Epithelial cell of esophagus (primary cell): Measurements from ENCODE around the gene OR4E2.
"Not testable (repeated sequence)": the region's sequence is repeated elsewhere in the genome, so short reads cannot be mapped to it uniquely, and the experiment has no call there.

ENCODE experiments used
- DNase-seq: peaks from one replicate; pipeline ENCODE4 v3.0.0; 2010; ENCODE audit warnings: low read depth
- H3K4me3 ChIP-seq: 2 replicates; pipeline ENCODE4 v1.5.1; 2011; ENCODE audit warnings: mild to moderate bottlenecking, low read length, control low read depth
- TF ChIP-seq, protein P1 (sequence below): IDR thresholded peaks from 2 replicates; pipeline ENCODE4 v1.5.1; 2011; ENCODE audit warnings: low read depth, mild to moderate bottlenecking, low read length, control low read depth, inconsistent platforms; ENCODE audit not compliant: insufficient read depth; ENCODE audit errors: missing control alignments

Gene OR4E2

DNA sequence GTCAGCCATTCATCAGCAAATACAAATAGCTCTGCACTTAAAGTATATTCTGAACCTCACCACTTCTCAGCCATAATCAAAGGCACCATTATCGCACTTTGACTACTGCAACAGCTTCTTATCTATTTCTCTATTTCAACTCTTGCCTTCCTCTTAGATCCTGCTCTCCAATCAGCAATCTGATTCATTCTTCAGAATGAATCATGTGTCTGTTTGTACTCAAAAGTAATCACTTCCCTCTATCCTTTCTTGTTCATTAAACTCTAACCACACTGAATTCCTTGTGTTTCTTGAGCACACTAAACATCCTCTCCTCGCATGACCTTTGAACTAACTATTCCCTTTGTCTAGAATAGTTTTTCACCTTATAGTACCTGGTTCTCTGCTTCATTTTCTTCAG is 32.8 kb downstream of the OR4E2 start:
- DNase-seq = no peak
- TF ChIP-seq, protein P1, sequence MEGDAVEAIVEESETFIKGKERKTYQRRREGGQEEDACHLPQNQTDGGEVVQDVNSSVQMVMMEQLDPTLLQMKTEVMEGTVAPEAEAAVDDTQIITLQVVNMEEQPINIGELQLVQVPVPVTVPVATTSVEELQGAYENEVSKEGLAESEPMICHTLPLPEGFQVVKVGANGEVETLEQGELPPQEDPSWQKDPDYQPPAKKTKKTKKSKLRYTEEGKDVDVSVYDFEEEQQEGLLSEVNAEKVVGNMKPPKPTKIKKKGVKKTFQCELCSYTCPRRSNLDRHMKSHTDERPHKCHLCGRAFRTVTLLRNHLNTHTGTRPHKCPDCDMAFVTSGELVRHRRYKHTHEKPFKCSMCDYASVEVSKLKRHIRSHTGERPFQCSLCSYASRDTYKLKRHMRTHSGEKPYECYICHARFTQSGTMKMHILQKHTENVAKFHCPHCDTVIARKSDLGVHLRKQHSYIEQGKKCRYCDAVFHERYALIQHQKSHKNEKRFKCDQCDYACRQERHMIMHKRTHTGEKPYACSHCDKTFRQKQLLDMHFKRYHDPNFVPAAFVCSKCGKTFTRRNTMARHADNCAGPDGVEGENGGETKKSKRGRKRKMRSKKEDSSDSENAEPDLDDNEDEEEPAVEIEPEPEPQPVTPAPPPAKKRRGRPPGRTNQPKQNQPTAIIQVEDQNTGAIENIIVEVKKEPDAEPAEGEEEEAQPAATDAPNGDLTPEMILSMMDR = no peak
- H3K4me3 ChIP-seq = no peak overlapping the region

GRCh38 chr14:21694425-21694824 is 40.8 kb downstream of the OR4E2 start:
- TF ChIP-seq, protein P1 = no peak
- no peak for DNase-seq

DNA sequence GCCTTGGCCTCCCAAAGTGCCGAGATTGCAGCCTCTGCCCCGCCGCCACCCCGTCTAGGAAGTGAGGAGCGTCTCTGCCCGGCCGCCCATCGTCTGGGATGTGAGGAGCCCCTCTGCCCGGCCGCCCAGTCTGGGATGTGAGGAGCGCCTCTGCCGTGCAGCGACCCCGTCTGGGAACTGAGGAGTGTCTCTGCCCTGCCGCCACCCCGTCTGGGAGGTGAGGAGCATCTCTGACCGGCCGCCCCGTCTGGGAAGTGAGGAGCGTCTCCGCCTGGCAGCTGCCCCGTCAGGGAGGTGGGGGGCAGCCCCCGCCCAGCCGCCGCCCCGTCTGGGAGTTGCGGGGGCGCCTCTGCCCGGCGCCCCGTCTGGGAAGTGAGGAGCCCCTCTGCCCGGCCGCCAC is 44.0 kb downstream of the OR4E2 start:
- not testable (repeated sequence) for DNase-seq, H3K4me3 ChIP-seq

More at GRCh38 chr14:21694425-21694824, 40.8 kb downstream of the OR4E2 start:
- no peak overlapping the region for H3K4me3 ChIP-seq

GRCh38 chr14:21698538-21698937 is 44.9 kb downstream of the OR4E2 start:
- not testable (repeated sequence) for DNase-seq, H3K4me3 ChIP-seq

DNA sequence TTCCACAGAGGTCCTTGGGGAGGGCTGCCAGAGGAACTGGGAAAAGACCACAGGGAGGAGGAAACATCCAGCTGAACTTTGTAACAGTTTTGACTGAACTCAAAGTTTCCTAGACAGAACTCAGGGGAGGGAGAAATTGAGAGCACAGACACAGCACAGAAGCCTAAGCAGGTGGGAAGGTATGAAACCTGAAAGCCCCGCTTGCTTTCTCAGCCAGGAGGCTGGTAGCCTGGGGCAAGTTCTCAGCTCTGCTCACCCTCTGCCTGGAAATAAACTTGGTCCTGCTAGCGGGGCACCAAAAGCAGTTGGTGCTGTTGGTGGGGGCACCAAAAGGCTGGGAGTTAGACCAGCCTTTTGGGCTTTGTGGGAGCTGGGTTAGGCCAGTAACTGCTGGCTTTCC is 45.9 kb downstream of the OR4E2 start:
- H3K4me3 ChIP-seq = no peak overlapping the region
- no peak for DNase-seq
- TF ChIP-seq, protein P1 = no peak

DNA sequence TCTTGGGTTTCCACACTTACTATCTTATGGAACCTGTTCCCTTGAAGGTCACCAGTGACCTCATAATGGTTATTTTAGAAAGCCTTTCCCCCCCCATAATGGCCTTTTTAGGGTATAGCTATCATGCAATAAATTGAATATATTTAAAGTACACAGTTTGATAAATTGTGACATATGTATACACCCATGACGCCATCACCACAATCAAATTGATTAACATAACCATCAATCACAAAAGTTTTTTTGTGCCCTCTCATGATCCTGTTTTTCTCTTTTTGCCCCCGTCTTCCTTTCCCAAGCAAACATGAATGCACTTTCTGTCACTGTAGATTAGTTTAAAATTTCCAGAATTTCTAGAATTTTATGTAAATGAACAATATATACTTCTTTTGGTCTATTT is 48.7 kb downstream of the OR4E2 start:
- no peak for DNase-seq
- no peak overlapping the region for H3K4me3 ChIP-seq
- TF ChIP-seq, protein P1 = no peak

DNA sequence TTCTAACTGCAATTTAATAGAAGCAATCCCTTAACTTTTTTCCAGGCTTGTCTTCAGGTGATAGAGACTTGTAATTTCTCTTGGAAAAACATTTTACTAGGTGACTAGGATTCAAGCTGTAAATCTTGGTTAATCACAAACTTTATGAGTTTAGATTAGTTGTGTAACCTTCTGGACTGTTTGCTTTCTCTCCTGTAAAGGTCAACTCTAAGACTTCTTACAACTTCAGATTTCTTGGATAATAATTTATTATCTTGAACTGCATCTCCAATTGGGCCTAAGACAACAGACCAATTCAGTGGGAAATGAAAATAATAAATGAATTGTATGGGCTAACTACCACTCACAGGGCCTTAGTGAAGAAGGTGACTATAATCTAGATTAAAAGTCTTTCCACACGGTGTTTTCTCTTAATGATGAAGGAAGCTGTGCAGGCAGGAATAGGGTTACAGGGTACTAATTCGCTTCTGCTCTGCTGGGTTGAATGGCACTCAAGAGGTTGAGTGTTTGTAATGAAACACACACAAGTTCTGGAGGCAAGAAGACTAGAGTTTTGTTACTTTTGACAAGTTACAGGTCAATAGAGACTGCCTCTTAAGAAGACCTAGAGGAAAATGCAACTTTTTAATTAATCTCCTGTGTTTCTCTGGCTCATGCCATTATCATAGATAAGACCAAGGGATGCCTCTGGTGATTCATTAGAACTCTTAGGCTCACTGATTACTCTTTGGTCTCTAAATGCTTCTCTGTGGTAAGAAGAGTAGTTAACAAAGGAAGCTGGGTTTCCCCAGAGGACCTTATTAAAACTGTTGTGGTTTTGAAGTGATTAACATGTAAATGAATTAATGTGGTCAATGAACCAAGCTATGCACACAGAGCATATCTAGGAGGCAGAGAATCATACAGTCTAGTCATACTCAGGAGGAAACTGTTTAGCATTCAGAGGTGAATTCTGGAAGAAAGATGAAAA is 50.0 kb downstream of the OR4E2 start:
- TF ChIP-seq, protein P1 = no peak
- DNase-seq = no peak
- no peak overlapping the region for H3K4me3 ChIP-seq

- DNase-seq = no peak
- no peak overlapping the region for H3K4me3 ChIP-seq
- TF ChIP-seq, protein P1 = no peak
Measured at GRCh38 chr14:21704338-21704737, 50.7 kb downstream of the OR4E2 start.
